ENCODE results near the gene ENOX1. TPM values are rescaled to one million over a fixed set of nuclear protein-coding genes. Genes with fewer than 3 reads are reported as not detected.

ENOX1 gene
- total RNA-seq, 1 donor from 2014 or later, result 0.14 TPM

DNA sequence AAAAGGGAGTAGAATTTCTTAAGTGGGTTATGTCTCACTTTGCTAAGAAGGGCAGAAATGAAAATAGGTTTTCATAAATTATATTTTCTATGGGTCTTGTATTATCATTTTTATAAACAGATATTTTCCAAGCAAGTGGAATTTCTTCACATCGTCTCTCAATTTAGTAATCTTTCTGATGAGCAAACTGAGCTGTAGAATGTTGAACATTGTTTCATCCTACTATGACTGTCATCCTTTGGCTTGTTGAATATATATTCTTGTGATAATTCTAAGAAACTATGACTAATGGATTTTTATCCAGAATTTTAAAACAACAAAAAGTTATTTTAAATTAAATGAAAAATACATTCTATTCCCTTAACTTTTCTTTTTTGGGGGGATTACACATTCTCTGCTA, 313.8 kb downstream of the ENOX1 start:
- no peaks in the 10 kb centered on the region for H3K9me3 Mint-ChIP-seq
- H3K27ac Mint-ChIP-seq, result no peak overlapping the region
- H3K4me1 Mint-ChIP-seq, result no peaks in the 10 kb centered on the region
- H3K4me3 Mint-ChIP-seq, result no peak overlapping the region
- intact Hi-C loops (cut with micrococcal nuclease), result no loop called here
- DNase-seq, result no peak
- H3K27me3 Mint-ChIP-seq, result peaks cover 11% of the 10 kb centered on the region
- no peaks in the 10 kb centered on the region for H3K36me3 Mint-ChIP-seq (ENCODE audit: low read depth)

DNA sequence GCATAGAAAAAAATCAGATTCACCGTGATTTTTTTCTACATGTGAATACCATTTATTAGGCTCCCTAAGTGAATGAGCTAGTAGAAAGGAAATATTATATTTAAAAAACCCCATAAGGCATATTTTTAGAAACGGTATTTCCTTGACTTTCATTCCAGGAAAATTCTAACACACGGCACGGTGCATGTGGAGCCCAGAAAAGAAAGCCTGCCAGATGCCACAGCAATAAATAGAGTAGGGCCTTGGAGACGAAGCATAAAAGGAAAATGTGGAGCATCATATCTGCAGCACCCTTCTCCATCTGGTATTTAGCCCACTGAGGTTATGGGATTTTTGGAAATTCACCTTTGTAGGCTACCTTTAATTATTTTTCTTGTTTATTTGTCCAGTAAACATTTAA, 314.4 kb downstream of the ENOX1 start:
- intact Hi-C loops (cut with micrococcal nuclease), result no loop called here
- H3K9me3 Mint-ChIP-seq, result no peaks in the 10 kb centered on the region
- H3K36me3 Mint-ChIP-seq (ENCODE audit: low read depth), result no peaks in the 10 kb centered on the region
- peaks cover 8% of the 10 kb centered on the region for H3K27me3 Mint-ChIP-seq
- no peak overlapping the region for H3K27ac Mint-ChIP-seq
- H3K4me1 Mint-ChIP-seq, result no peaks in the 10 kb centered on the region
- DNase-seq, result no peak
- no peak overlapping the region for H3K4me3 Mint-ChIP-seq

DNA sequence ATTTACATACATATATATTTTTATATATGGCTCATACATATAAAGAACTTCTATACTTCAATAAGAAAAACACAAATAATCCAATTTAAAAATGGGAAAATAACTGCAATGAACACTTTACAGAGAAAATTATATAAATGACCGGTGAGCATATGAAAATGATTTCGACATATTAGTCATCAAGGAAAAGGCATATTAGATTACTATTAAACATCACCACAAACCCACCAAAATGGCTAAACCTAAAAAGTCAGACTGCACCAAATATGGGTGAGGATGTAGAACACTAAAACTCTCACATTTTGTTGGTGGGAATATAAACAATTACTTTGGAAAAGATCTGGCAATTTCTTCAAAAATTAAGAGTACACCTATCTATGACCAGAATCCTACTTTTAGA, 316.2 kb downstream of the ENOX1 start:
- H3K9me3 Mint-ChIP-seq, result no peaks in the 10 kb centered on the region
- H3K27me3 Mint-ChIP-seq, result peaks cover 9% of the 10 kb centered on the region
- H3K4me1 Mint-ChIP-seq, result no peaks in the 10 kb centered on the region
- no peak for DNase-seq
- H3K4me3 Mint-ChIP-seq, result no peak overlapping the region
- intact Hi-C loops (cut with micrococcal nuclease), result no loop called here
- no peaks in the 10 kb centered on the region for H3K36me3 Mint-ChIP-seq (ENCODE audit: low read depth)
- H3K27ac Mint-ChIP-seq, result no peak overlapping the region

DNA sequence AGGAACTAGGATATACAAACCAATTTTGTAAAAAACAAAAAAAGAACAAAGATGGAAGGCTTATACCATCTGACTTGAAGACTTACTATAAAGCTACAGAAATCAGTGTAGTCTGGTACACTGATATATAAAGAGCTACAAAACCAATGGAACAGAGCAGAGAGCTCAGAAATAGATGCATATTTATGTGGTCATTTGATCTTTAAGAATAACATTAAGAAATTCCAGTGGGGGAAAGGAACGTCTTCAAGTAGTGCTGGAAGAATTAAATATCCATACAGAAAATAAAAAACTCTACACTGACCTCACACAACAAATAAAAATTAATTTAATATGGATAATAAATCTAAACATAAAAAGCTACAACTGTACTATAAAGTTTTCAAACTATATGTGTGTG, 317.0 kb downstream of the ENOX1 start:
- no peaks in the 10 kb centered on the region for H3K36me3 Mint-ChIP-seq (ENCODE audit: low read depth)
- H3K4me1 Mint-ChIP-seq, result no peaks in the 10 kb centered on the region
- intact Hi-C loops (cut with micrococcal nuclease), result no loop called here
- no peak overlapping the region for H3K4me3 Mint-ChIP-seq
- H3K27ac Mint-ChIP-seq, result no peak overlapping the region
- peaks cover 9% of the 10 kb centered on the region for H3K27me3 Mint-ChIP-seq
- DNase-seq, result no peak
- no peaks in the 10 kb centered on the region for H3K9me3 Mint-ChIP-seq

DNA sequence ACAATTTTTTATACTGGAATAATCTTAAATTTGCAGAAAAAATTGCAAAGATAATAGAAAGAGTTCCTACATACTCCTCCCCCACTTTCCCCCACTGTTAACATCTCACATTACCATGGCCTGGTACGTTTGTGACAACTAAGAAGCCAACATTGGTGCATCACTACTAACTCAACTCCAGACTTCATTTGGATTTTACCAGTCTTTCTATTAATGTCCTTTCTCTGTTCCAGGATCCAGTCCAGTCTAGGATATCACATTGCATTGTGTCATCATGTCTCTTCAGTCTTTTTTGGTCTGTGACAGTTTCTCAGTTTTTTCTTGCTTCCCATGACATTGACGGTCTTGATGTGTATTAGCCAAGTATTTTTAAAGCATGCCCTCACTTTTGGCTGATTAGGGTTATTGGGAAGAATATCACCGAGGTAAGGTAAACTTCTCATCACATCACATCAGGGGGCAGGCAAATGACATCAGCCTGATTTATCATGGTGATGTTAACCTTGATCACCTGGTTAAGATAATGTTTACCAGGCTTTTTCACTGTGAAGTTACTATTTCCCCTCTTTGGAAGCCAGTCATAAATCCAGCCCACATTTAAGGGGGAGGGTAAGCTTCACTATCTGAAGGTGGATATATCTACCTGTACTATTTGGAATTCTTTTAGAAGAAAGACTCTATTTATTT, 322.1 kb downstream of the ENOX1 start:
- intact Hi-C loops (cut with micrococcal nuclease), result no loop called here
- peaks cover 4% of the 10 kb centered on the region for H3K27me3 Mint-ChIP-seq
- DNase-seq, result no peak
- no peaks in the 10 kb centered on the region for H3K4me1 Mint-ChIP-seq
- H3K4me3 Mint-ChIP-seq, result no peak overlapping the region
- no peaks in the 10 kb centered on the region for H3K36me3 Mint-ChIP-seq (ENCODE audit: low read depth)
- H3K27ac Mint-ChIP-seq, result no peak overlapping the region
- no peaks in the 10 kb centered on the region for H3K9me3 Mint-ChIP-seq

DNA sequence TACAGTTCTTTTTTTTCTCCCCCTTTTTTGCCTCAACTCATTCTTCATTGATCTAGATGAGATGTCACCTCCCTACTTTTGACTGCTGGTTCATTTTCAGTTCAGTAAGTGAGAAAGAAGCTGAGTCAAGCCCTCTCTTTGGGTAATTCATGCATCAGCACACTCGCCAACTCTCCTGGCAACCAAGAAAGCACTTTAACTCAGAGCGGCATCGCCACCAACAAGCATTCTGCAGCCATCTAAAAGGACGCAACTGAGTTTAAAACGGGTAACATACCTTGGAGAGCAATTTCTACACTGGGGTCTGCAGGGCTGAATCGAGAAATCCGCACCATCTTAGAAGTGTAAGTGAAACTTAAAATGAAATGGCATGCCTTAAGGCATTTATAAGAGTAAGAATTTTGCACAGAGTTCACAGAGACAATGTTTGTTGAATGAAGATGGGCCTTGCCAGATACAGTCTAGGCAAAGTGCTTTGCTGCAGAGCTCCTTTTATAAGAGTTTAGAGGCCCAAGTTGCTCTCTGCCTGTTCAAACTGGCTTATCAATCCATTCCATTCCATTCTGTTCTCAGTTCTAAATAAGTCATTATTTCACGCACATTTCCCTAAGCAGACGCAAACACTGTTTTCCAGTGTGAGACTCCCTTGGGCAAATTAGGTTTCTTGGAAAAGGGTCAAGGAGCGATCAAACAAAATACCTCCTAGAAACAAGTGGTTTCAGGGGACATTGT, 338.0 kb downstream of the ENOX1 start:
- H3K4me1 Mint-ChIP-seq, result no peaks in the 10 kb centered on the region
- no peaks in the 10 kb centered on the region for H3K36me3 Mint-ChIP-seq (ENCODE audit: low read depth)
- H3K27me3 Mint-ChIP-seq, result peaks cover 3% of the 10 kb centered on the region
- intact Hi-C loops (cut with micrococcal nuclease), result no loop called here
- H3K4me3 Mint-ChIP-seq, result no peak overlapping the region
- DNase-seq, result no peak
- no peaks in the 10 kb centered on the region for H3K9me3 Mint-ChIP-seq
- H3K27ac Mint-ChIP-seq, result no peak overlapping the region

DNA sequence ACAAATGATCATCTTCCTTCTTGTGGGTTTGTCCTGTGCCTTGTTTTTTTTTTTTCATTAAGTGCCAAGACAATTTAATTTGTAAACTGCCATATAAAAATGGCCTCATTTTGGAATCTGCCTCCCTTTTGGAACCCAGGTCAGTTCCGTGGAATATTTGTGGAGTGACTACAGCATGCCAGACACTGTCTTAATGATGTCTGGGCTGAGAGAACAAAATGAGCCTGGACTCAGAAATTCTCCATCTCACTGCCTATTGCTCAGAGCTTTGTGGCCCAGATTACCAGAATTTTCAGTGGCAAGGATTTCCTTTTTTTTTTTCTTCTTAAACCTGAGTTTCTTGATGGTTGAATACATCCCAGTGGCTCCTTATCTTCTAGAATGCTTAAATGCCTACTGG, 340.6 kb downstream of the ENOX1 start:
- Mint-ChIP-seq H3K4me1 (no peaks in the 10 kb centered on the region), H3K36me3 (ENCODE audit: low read depth) (no peaks in the 10 kb centered on the region), H3K9me3 (no peaks in the 10 kb centered on the region), H3K4me3 (no peak overlapping the region), H3K27ac (no peak overlapping the region), H3K27me3 (peaks cover 3% of the 10 kb centered on the region)
- DNase-seq, result no peak
- intact Hi-C loops (cut with micrococcal nuclease), result no loop called here

DNA sequence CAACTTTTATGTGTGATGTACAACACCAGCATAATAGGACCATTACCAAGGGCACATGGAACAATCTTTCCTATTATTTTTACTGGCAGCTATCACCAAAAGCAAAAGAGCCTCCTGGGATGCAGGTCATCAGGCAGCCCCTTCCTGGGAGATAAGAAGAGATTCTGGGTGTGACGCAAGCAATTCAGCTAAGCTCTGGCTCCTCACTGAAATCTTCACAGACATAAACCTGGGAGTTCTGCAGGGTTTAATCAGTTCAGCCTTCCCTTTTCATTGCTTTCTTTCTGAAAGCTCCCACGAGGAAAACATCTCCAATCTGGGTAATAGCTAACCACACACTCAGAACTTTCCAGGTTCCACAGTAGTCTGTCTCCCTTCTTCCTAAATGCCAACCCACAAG, 341.1 kb downstream of the ENOX1 start:
- Mint-ChIP-seq H3K4me1 (no peaks in the 10 kb centered on the region), H3K4me3 (no peak overlapping the region), H3K27me3 (peaks cover 3% of the 10 kb centered on the region), H3K27ac (no peak overlapping the region), H3K36me3 (ENCODE audit: low read depth) (no peaks in the 10 kb centered on the region), H3K9me3 (no peaks in the 10 kb centered on the region)
- DNase-seq, result no peak
- intact Hi-C loops (cut with micrococcal nuclease), result no loop called here

DNA sequence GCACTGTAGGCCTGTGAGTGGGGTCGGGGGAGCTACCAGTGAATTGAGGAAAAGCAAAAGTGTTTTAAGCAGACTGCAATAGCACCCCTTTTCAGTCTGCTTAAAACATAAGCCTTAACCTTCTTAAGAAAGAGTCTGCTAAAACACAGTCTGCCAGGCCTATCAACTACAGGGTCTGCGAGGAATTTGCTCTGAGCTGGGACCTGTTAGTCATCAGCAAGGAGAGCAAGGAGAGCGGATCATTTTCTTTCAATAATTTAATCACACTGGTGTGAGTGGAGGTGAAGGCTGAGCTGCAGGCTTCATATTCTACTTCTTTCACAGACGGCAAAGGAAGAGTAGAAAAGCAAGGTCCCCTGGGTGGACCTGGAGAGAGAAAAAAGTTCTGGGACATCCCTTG, 342.7 kb downstream of the ENOX1 start:
- Mint-ChIP-seq H3K27me3 (no peaks in the 10 kb centered on the region), H3K27ac (no peak overlapping the region), H3K4me1 (no peaks in the 10 kb centered on the region), H3K9me3 (no peaks in the 10 kb centered on the region), H3K36me3 (ENCODE audit: low read depth) (no peaks in the 10 kb centered on the region), H3K4me3 (no peak overlapping the region)
- DNase-seq, result no peak
- intact Hi-C loops (cut with micrococcal nuclease), result no loop called here

DNA sequence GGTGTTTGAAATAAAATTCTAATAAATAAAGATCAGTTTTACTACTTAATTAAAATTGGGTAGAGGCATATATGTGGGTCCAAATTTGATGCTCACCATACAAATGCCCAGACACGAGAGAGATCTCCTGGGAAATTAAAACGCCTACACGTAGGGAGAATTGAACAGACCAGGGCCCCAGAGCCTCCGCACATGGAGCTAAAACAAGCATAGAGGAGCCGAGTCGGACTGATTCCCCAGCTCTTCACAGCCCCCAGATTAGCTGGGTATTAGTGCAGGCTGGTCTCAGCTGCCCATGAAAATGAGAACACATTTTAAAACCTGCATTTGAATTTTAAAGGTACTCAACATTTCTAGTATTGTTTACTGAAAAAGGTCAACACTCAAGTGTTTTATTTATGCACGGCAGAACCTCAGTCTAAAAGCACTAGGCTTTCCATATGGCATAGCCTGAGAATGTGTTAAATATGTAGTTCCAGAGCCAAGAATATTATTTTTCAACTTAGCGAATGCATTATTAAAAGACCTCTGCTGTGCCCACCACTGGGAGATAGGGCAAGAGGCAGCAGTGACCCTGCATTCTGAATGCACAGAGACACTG, 344.8 kb downstream of the ENOX1 start:
- no peak overlapping the region for H3K27ac Mint-ChIP-seq
- no peaks in the 10 kb centered on the region for H3K4me1 Mint-ChIP-seq
- peaks cover 7% of the 10 kb centered on the region for H3K27me3 Mint-ChIP-seq
- no peak for DNase-seq
- H3K36me3 Mint-ChIP-seq (ENCODE audit: low read depth), result no peaks in the 10 kb centered on the region
- no peaks in the 10 kb centered on the region for H3K9me3 Mint-ChIP-seq
- intact Hi-C loops (cut with micrococcal nuclease), result no loop called here
- H3K4me3 Mint-ChIP-seq, result no peak overlapping the region

DNA sequence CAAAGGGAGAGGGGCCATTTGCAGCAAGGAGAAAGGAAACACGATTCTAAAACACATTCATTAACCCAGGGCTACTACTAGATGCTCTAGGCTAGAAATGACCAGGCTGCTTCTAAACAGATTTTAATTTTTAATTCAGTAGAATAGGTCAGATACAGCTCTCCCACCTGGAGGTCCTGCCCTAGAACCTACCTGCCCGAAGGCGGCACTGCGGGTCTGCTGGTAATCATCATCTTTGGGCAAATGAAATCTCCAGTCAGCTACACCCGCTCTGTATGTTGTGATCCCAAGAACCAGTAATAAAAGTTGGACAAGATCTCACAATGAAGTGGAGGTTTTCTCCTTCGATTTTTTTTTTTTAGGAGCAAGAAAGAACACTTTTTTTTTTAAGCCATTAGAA, 345.3 kb downstream of the ENOX1 start:
- Mint-ChIP-seq H3K4me3 (no peak overlapping the region), H3K9me3 (no peaks in the 10 kb centered on the region), H3K36me3 (ENCODE audit: low read depth) (no peaks in the 10 kb centered on the region), H3K27ac (no peak overlapping the region), H3K27me3 (peaks cover 7% of the 10 kb centered on the region), H3K4me1 (no peaks in the 10 kb centered on the region)
- intact Hi-C loops (cut with micrococcal nuclease), result no loop called here
- no peak for DNase-seq

DNA sequence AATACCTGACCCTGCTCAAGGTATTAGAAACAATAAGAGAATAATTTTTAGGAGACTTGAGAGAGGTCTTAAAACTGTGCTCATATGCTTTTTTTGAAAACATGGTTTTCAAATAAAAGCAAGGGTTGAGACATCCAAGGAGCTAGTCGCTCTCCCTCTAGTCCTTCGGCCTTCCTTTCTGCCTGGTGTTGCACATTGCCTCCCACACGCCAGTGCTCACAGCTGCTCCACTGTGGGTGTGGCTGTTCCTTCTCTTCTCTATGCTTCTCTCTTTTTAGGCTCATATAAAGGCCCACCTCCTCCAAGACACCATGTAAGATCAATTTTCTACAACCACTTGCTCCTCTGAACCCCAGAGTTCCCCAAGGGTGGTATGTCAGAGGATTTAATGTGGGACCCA, 352.6 kb downstream of the ENOX1 start:
- Mint-ChIP-seq H3K27ac (no peak overlapping the region), H3K27me3 (peaks cover 12% of the 10 kb centered on the region), H3K4me3 (no peak overlapping the region), H3K9me3 (no peaks in the 10 kb centered on the region), H3K36me3 (ENCODE audit: low read depth) (no peaks in the 10 kb centered on the region), H3K4me1 (no peaks in the 10 kb centered on the region)
- no peak for DNase-seq
- intact Hi-C loops (cut with micrococcal nuclease), result no loop called here

DNA sequence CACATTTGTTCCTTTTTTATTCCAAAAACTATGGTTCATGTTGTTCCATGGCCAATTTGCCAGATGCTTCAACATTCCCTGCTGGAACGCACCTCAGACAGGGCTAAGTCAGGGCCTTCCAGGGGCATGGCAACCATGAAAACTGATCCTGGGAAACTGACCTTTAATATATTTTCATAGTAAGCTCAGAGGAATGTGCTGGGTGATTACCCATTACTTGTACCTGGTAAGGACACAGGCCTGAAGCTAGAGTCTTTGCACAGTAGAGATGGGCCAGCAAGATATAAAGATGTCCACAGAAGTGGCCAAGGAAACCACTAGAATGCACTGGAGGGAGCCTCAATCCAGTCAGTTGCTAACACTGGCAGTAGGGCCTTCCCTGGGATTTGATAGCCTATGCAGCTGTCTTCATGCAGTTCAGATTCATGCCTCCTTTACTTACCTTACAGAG, 353.1 kb downstream of the ENOX1 start:
- H3K4me3 Mint-ChIP-seq, result no peak overlapping the region
- H3K36me3 Mint-ChIP-seq (ENCODE audit: low read depth), result no peaks in the 10 kb centered on the region
- peaks cover 12% of the 10 kb centered on the region for H3K27me3 Mint-ChIP-seq
- no peaks in the 10 kb centered on the region for H3K4me1 Mint-ChIP-seq
- intact Hi-C loops (cut with micrococcal nuclease), result no loop called here
- H3K9me3 Mint-ChIP-seq, result no peaks in the 10 kb centered on the region
- no peak for DNase-seq
- H3K27ac Mint-ChIP-seq, result no peak overlapping the region

DNA sequence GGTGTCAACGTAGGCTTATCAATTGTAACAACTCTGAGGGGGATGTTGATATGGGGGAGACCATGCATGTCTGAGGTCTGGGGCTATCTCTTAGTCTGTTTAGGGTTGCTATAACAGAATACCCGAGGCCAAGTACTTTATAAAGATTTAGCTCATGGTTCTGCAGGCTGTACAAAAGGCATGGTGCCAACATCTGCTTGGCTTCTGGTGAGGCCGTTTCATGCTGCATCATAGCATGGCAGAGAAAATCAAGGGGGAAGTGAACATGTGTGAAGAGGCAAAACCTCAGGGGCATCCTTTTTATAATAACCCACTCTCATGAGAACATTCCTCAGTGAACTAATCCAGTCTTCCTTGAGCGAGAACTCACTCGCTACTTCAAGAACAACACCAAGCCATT, 353.8 kb downstream of the ENOX1 start:
- H3K36me3 Mint-ChIP-seq (ENCODE audit: low read depth), result no peaks in the 10 kb centered on the region
- H3K4me1 Mint-ChIP-seq, result no peaks in the 10 kb centered on the region
- H3K27me3 Mint-ChIP-seq, result peaks cover 11% of the 10 kb centered on the region
- DNase-seq, result no peak
- H3K27ac Mint-ChIP-seq, result no peak overlapping the region
- no peak overlapping the region for H3K4me3 Mint-ChIP-seq
- intact Hi-C loops (cut with micrococcal nuclease), result no loop called here
- H3K9me3 Mint-ChIP-seq, result no peaks in the 10 kb centered on the region

Measured in activated CD4-positive, alpha-beta T cell treated with anti-CD3 and anti-CD28 coated beads, Interleukin-2, amount 10 ng/mL, durations not matched to agents 24 days and 14 days (primary cell).